Activated CD4-positive, alpha-beta T cell treated with anti-CD3 and anti-CD28 coated beads for 4 hours (primary cell): ENCODE results near the gene LMO7.
"Not testable (repeated sequence)": the region's sequence is repeated elsewhere in the genome, so short reads cannot be mapped to it uniquely, and the experiment has no call there.

Source experiments
- DNase-seq, 2 donors: peaks; one replicate each; pipeline ENCODE4 v3.0.0-alpha.2; 2020

The LMO7 gene

DNA sequence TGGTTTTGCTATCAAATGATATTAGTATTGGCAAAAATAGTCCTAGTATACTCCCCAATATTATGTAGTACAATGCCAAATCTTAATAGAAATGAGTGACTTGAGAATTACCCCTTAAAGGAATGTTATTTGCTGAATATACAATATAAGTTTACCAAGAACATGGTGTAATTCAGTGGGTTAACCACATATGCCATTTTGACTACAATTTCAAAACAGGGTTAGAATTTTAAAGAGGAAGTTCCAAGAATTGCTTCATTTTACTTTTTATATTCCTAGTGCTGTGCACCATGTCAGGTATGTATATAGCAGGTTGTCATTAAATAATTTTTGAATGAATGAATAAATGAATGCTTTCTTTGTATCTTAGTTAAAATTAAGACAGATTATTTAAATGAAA, 66.3 kb downstream of the LMO7 start:
- DNase-seq = no peak

DNA sequence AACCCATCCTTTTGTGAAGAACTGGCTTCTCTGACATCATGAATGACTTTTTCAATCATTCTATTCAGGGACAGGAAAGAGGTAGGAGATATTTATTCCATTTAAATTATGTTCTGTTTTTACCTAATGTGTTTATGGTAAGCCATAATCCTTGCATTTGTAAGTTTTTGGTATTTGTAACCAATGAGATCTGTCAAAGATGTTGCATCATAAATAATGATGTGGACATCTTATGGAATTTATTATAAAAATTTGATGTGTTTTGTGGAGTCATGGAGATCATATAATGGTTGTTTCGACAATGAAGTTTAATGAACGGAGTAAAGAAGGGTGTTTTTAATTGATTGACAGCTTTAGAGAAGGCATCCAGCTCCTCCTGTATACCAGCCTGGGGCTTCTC, 67.6 kb downstream of the LMO7 start:
- no peak for DNase-seq

DNA sequence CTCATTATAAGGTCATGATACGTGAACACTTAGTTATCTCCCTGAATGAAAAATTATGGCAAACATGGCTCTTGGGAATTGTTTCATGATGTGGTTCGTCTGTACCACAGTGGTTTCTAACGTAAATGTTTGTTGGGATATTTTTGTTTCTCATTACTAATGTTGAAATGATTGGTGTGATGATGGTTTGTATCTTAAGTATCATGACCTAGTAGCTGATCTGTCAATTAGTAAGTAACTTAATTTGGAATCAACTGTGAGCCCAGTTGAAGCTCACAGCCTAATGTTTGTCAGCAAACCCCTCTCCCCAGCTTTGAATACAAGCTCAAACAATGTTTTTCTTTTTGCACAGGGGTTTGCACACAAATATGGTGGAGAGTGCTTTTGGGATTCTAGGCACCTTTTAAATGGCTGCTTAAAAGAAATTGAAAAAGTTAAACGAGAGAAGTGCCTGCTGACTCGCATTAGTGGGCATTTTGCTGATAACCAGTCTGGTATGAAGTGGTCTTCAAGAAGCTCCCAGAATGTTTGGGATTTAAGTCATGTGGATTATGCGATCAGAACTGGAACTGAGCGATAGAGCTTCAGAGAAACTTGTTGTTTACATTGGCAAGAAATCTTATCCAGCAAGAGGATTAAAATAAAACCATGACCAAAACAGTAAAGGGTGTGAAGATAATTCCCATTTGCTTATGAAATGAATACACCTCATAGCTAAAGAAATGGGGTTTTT, 68.2 kb downstream of the LMO7 start:
- no peak for DNase-seq

DNA sequence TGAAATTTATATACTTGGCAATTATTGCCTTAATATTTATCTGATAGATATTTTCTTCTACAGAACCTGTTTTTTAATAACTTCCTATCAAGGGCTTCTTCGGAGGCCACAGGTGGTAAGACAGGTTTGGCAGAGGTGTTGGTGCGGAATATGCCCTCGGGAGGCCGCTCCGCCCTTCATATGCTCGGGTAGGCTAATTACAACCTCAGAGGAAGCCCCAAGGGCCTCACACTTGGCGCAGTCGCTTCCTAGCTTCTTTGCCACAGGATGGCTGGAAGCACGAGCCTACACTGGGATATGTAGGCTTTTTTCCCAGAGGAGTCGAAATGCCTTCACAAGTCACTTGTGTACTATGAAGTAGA, 68.8 kb downstream of the LMO7 start:
- no peak for DNase-seq

DNA sequence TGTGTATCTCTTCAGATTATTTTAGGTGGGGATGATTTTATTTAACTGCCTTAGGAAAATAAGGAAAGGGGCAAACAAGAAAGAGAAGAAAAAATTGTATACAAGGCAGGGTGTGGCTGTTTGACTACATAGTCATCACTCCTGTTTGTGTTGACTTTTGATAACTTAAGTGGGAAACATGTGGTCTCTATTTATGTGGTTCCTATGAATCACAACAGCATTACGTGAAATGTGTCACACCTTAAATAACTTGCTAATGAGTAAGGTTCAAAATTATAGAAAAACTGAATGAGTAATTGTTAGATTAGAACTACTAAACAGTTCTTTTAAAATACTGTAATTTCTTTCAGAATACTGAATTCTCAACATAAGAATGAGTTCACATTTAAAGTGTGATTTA, 69.3 kb downstream of the LMO7 start:
- DNase-seq = no peak

DNA sequence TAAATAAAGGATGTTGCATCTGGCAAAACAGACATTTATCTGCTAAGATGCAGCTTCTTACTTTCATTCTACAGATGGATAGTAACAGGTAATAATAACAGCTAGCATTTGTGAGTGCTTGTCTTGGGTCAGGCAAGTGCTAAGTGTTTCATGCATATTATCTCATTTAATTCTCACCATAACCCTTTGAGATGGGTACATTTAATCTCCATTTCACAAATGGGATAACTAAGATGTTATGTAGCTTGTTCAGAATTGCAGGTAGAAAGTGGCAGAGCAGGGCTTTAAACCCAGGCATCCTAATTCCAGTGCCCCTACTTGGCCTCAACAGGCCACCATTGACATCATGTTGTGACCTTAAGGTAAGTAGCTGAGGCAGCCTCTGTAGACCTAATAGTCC, 69.8 kb downstream of the LMO7 start:
- no peak for DNase-seq

DNA sequence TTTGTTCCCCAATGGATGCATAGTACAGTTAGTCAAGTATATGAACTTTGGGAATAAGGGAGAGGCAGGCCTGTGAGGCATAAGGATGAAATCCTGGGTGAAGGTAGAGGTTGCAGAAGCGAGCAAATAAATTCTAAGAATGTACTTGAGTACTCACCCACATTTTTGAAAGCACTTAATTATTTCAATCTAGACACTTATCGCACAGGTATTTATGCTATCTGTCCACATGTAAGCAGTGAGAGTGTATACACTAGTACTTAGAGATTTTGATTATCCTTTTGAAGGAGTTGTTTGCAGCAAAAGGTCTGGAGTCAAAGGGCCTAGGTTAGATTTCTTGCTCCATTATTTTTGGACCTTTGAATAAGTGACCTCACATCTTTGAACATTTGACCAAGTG, 77.7 kb downstream of the LMO7 start:
- DNase-seq = no peak

DNA sequence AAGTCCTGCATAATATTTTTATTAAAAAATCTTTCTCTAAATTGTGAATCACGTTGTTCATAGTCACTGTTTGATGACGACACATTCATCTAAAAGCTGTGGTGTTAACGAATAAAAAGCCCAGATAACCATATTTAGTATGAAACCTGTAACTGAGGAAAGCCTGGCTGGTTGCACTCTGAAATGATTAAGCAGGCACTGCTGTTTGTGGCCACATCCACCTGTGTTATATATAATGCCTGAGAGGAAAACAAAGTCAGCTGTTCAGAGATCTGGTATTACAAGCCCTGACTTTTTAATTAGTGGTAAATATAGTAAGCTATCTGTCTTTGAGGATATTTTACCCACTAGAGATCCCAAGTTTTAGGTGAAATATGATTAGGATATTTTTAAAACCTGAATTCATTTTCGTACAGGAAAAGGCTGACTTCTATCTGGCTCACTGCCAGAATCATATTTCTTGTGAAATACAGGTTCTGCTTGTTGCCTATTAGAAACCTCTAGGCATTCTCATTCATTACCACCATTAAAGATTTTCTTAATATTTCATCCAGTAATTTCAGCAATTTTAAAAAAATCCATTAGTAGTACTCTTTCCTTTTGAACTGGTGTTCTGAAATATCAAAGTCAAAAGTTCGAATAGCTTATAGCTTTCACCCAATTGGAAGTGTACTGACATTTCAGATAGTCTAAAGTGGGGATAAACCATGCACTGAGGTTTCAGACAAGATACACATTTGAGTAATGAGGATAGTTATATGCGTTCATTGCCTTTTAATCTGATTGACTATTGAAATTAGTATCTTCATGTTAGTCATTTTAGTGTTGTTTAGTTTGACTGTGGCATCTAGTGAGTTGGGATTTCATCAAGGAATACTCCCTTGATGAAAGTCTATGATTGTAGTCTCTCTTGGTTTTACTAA, 79.7 kb downstream of the LMO7 start:
- DNase-seq = no peak

DNA sequence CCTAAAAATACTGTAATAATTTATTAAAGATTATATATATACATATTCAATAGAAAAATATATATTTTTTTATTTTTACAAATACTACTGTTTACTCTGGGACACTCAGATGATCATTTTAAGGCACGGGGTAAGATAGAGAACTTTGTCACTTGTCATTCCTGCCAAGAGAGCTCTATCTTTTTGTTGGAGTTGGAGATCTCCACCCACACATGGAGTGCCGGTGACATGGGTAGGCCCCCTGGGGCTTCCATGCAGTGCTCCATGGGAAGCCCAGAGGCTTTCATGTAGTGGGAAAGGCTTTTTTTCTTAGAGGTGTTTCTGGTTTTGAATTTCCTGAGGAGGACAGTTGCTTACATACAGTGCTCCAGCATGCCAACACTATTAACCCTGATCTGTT, 81.4 kb downstream of the LMO7 start:
- DNase-seq = no peak

DNA sequence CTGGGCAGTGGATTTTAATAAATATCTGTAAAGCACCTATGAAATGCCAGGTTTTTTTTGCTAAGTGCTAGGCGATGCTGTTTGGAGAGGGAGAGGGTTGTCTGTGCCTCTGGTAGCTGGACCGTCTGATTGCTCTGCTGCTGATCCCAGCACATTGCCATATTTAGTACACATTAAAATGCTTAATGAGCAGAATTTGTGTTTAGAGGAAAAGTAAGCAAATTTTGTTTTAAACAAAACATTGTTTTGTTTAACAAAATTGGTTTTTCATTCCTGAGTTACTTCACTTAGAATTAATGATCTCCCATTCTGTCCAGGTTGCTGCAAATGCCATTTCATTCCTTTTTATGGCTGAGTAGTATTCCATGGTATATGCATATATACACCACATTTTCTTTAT, 85.2 kb downstream of the LMO7 start:
- DNase-seq = no peak

DNA sequence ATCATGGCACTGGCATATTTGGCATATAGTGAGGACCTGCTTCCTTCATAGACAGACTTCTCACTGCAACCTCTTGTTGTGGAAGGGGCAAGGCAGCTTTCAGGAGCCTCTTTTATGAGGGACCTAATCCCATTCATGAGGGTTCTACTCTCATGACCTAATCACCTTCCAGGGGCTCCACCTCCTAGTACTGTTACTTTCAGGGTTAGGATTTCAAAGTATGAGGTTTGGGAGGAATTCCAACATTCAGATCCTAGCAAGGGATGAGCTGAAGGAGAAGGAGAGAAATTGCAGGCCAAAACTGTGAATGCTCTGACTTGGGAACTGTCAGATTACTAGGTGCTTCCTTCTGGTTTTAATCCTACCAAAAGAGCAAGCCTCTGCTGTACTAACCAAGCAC, 87.8 kb downstream of the LMO7 start:
- DNase-seq = no peak

DNA sequence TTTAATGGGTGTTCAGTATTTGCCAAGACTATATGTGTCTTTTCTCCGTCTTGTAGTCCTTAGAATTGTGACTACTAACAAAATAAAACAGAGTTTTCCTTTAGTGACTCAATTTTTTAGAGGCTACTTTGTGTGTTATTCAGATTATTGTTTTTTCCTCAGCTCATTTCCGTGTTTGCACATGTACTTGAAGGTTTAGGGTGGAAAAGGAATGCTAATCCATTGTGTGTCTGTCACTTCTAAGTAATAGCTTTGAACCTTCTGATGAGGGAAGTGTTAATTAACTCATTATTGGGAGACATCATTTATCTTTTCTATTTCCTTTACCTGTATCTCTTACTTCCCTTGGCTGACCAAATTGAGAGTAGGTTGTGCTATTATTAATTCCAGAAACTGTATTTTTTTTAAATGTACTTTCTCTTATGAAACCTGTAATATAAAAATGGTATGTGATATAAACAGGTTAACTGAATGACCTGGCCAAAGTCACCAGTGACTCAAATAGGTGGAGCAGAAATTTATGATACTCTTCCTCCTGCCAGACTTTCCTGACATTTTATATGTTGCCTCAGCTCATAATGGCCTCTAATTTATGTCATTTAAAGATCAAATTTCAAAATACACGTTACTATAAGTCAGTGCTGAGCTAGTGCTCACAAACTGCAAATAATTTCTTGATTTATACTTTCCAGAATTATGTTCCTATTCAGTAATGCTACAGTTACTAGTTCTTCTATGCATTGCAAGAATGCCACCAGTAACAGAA, 88.8 kb downstream of the LMO7 start:
- DNase-seq = no peak

DNA sequence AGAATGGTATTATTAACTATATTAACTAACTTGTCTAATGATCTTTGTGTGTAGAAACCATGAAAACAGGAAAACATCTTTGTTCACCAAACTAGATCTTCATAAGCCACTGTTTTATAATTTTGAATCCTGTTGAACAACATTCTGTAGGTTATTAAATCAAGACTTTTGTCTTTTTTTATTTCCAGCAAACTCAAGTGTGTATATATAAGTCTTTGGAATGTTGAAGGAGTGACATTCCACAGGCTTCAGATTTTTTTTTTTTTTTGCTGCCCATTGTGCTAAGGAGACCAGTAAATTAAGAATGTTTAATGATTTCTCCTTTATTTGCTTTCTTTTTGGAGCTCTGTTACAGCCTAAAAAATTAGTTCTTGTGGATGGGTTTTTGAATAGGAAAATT, 89.6 kb downstream of the LMO7 start:
- no peak for DNase-seq

DNA sequence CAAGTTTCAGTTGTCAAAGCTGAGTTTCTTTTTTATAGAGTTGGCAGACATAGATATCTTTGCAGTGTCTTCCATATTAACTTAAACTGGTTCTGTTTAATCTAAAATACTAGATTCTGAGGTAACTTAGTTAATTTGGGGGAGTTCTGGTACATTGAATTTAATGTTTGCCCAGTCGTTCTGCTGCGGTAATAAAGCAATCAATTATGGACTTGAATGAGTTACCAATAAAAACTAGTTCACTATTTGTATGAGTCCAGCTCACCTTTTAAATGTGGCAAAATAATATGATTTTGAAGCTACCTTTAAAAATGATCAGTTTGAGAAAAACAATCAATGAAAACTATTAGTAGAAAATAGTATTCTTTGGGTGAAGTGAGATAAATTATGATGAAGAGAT, 90.2 kb downstream of the LMO7 start:
- DNase-seq = no peak

DNA sequence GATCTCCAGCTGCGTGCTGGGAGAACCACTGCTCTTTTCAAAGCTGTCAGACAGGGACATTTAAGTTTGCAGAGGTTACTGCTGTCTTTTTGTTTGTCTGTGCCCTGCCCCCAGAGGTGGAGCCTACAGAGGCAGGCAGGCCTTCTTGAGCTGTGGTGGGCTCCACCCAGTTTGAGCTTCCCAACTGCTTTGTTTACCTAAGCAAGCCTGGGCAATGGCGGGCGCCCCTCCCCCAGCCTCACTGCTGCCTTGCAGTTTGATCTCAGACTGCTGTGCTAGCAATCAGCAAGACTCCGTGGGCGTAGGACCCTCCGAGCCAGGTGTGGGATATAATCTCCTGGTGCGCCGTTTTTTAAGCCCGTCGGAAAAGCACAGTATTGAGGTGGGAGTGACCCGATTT, 97.0 kb downstream of the LMO7 start:
- not testable (repeated sequence) for DNase-seq

DNA sequence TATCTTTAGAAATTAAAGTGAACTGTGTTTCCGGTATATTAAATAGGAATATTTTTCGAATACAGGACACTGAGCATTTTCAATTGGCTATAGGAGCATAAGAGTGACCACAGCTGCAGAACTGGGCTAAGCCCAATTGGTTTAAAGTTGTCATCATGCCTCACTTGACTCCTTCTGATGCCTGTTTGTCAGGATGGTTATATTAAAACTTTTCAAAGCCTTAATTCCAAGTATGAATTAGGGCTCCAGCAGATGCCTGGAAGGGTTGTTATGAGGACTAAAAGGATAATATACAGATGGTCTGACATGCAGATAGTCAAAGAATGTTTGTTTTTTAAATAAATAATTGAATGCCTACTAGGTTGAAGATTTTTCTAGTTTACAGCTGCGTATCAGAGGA, 100.0 kb downstream of the LMO7 start:
- DNase-seq = no peak

DNA sequence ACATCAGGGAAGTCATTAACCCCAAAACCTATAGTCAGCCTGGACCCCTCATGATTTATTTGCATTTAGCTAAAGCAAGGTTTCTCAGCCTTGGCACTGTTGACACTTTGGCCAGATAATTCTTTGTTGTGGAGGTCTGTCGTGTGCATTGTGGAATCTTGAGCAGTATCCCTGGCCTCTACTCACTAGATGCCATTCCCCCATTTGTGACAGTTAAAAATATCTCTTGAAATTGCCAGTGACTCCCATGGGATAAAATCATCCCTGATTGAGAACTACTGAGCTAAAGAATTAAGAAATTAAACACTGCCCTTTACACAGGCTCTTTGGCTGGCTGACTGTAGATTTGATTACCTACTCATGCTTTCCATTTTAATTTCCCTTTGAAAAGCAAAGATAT, 102.7 kb downstream of the LMO7 start:
- DNase-seq = no peak

DNA sequence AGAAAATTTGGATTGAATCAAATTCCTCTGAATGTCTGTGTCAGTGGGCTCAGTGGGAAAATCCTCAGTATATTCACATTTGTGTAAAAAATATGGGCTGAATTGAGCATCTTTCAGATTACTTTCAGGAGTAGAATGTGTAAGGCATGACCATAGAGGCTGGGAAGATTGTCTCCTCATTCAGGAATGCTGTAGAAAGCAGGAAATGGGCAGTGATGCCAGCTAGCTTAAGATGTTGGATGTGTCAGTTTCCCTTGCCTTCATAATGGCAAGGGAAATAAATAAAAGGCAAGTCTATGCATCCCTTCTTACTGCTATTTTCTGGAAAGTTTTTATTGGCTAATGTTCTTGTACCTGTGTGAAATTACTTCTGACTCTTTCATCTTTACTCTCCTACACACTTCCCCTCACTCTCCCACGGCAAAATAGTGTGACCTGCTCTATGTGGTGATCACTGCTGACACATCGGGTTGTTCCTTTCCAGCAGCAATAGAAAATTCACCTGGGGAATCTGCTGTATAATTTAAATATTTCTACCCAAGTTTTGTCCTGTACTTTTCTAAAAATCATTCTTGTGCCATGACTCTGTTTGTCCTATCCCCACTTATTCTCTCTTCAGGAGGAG, 103.2 kb downstream of the LMO7 start:
- no peak for DNase-seq

DNA sequence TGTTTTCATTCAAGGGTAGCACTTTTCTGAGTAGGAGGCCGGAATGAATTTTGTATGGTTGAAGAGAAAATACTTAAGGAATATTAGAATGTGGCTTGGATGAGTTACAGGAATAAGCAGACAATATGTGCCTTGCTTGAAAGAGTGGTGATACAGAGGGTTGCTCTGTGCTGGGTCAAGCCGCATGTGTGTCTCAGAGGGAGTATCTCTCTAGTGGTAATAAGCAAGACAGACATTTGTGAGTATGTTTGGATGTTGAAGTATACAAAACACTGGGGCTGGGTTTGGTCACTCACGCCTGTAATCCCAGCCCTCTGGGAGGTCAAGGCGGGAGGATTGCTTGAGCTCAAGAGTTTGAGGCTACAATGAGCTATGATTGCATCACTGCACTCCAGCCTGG, 103.9 kb downstream of the LMO7 start:
- no peak for DNase-seq

DNA sequence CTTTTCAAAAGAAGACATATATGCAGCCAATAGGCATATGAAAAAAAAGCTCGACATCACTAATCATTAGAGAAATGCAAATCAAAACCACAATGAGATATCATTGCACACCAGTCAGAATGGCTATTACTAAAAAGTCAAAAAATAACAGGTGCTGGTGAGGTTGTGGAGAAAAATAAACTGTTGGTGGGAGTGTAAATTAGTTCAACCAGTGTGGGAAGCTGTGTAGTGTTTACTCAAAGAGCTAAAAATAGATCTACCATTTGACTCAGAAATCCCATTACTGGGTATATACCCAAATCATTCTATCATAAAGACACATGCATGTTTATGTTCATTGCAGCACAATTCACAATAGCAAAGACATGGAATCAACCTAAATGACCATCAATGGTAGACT, 106.9 kb downstream of the LMO7 start:
- not testable (repeated sequence) for DNase-seq

DNA sequence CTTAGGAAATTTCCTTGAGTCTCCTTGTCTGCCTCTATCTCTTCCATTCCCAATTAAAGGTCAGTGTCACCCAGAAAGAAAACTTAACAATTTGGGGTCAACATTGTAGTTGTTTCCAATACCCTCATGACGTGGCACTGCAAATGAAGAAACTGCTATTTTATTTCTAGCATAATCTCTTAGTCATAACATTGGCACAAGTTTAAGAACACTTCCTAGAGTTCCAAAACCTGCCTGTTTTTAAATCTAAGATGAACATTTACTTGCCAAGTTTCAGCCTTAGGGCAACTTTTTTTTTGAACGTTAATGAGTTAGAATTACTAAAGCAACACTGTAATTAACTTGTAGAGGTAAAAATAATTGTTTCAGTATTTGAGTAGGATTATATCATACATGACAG, 108.0 kb downstream of the LMO7 start:
- no peak for DNase-seq

DNA sequence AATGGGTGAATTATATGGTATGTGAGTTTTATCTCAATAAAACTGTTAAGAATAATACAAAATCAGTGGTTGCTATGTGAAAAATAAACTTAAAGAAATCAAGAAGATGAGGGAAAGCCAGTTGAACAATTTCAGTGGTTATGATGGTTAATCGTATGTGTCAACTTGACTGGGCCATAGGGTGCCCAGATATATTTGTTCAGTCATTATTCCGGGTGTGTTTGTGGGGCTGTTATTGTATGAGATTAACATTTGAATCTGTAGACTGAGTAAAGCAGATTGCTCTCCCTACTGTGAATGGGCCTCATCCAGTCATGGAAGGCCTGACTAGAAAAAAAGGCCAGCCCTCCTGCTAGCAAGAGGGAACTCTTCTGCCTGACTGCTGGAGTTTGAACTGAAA, 109.3 kb downstream of the LMO7 start:
- no peak for DNase-seq

DNA sequence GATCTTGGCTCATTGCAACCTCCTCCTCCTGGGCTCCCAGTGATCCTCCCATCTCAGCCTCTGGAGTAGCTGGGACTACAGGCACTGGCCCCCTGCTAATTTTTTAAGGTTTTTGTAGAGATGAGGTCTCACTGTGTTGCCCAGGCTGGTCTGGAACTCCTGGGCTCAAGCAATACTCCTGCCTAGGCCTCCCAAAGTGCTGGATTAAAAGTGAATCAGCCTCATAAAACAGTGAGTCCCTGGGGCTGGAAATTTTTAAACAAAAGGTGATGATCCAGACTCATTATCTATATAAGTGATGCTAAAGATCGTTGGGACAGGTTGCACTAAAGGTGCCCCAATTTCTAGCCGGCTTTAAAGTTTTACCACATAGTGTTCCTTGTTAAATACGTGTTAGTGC, 112.7 kb downstream of the LMO7 start:
- DNase-seq = no peak
